ENCODE measurements around the gene P2RX3.
A peak's percentile ranks its signal among the peaks of the same experiment; 100 is the strongest.
"Not testable (repeated sequence)": the region's sequence is repeated elsewhere in the genome, so short reads cannot be mapped to it uniquely, and the experiment has no call there.

Gene P2RX3

GRCh38 chr11:57348636-57349313 lies 10.6 kb downstream of the P2RX3 start:
- DNase-seq (ENCODE audit: low read depth in 2 of 2): no peak

DNA sequence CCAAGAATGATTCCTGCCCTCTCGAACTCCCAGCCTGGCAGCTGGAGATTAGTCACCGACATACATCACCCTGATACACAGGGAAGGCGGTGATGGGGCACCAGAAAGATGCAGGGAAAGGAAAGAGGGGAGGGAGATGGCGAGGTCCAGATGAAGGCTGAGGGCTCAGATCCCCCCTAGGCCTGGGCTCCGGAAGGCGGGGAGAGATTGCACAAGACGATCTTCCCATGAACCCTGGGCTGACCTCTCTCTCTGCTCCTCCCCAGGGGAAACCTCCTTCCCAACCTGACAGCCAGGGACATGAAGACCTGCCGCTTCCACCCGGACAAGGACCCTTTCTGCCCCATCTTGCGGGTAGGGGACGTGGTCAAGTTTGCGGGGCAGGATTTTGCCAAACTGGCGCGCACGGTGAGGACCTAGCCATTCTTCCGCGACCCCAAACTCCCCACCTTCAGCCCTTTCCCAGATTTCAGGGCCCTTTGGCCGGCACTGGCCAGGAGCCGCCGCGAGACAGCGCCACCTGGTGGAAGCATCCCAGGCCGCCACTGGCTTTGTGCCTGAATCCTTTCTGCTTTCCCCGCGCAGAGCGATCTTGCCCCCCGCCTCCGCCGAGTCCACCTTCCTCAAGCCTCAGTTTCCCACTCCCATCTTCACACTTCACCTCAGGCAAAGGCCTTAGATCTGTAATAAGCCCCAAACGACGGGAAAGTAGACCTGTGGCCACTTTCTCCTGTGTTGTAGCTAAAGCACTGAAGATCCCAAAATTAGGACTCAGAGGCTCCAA lies 11.5 kb downstream of the P2RX3 start:
- peak; percentile 15 to 46 for DNase-seq (ENCODE audit: low read depth in 2 of 2)

DNA sequence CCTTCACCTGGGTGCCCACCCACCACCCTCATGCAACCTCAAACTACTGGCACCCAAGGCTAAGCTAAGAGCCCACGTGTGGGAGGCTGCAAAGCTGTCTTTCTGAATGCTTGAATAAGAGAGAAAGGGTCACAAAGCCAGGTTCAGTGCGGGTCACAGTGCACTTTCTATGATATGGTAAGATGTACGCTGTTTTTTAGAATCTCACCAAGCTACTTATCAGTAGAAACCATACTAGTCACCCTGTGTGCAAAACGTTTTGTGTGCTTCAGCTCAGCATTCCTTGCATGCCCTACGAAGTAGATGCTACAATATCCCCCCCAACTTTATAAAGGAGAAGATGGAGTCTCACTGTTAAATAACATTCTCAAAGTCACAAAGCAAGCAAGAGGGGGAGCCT lies 14.9 kb downstream of the P2RX3 start:
- DNase-seq (ENCODE audit: low read depth in 2 of 2): no peak

- no peak for DNase-seq (ENCODE audit: low read depth in 2 of 2)
These were observed 15.3 kb downstream of the P2RX3 start for GRCh38 chr11:57353446-57353845.

GRCh38 chr11:57353852-57354251 lies 15.7 kb downstream of the P2RX3 start:
- no peak for DNase-seq (ENCODE audit: low read depth in 2 of 2)

DNA sequence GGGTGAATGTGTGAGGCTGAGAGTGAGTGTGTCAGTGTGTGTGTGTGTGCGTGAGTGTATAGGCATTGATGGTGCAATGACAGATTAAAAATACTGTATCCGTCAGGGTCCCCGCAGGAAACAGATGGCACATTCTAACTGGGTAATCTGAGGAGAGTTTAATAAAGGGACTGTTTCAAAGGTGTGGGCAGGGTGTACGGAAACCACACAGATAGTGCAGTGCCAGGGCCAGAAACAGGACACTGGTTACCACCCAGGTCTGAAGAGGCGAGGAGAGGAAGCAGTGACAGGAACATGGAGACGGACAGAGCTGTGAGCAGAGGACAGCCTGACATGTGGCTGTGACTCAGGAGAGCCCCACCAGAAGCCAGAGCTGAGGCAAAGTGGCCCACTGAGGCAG lies 16.5 kb downstream of the P2RX3 start:
- DNase-seq (ENCODE audit: low read depth in 2 of 2): no peak

DNA sequence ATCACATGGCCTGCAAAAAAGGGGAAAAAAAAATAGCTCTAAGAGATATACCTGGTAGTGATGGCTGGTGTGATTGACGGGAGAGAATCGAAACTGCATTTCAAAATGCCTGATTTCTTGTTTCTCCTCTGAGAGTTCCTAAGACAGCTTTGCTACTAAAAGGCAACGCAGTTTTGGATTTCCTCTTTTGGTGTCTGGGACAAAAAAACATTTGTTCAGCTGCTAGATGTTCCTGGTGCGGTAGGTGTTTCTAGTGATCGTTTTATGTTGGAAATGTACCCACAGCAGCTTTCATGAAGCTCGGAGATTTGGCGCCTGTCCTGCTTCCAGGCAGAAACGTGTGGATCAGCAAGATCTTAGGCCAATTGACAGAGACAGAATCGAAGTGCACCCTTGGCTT lies 18.1 kb downstream of the P2RX3 start:
- DNase-seq (ENCODE audit: low read depth in 2 of 2): no peak

DNA sequence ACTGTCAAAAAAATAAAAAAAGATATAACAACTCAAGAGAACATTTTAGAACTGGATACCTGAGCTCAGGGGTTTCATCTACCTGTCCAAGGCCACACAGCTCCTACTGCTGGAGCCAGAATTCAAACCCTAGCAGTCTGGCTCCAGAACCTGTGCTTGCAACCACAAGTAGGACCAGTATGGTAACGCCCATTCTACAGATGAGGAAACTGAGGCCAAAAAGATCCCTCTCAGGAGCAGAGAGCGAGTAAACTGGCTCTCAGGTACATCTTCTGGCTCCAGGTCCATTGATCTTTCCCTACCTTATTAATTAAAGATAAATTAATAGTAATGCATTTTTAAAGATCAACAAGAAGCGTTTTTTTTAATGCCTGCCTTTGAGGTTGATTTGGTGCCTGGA lies 19.2 kb downstream of the P2RX3 start:
- DNase-seq (ENCODE audit: low read depth in 2 of 2): no peak

GRCh38 chr11:57357856-57358255 lies 19.7 kb downstream of the P2RX3 start:
- DNase-seq (ENCODE audit: low read depth in 2 of 2): no peak

GRCh38 chr11:57358543-57358961 lies 20.4 kb downstream of the P2RX3 start:
- DNase-seq (ENCODE audit: low read depth in 2 of 2): no peak

- DNase-seq (ENCODE audit: low read depth in 2 of 2): no peak
These were observed 20.8 kb downstream of the P2RX3 start for GRCh38 chr11:57358991-57359390.

DNA sequence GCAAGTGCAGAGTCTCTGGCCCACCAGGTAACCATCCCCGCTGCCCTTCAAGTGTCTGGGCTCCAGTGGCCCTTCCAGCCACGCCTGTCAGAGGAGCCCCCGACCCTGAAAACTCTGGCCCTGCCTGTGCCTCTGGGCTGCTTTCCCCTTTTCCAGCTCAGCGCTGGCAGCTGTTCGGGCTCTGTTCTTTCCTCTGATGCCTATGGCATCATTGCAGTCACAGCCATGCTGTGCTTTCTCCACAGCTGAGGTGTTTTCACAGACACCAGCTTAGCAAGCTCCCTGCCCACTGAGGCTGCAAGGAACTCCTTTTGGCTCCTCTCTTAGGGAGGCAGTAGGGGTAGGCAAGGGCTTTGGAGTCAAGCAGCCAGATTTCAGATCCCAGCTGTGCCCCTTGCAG lies 21.2 kb downstream of the P2RX3 start:
- DNase-seq (ENCODE audit: low read depth in 2 of 2): no peak

DNA sequence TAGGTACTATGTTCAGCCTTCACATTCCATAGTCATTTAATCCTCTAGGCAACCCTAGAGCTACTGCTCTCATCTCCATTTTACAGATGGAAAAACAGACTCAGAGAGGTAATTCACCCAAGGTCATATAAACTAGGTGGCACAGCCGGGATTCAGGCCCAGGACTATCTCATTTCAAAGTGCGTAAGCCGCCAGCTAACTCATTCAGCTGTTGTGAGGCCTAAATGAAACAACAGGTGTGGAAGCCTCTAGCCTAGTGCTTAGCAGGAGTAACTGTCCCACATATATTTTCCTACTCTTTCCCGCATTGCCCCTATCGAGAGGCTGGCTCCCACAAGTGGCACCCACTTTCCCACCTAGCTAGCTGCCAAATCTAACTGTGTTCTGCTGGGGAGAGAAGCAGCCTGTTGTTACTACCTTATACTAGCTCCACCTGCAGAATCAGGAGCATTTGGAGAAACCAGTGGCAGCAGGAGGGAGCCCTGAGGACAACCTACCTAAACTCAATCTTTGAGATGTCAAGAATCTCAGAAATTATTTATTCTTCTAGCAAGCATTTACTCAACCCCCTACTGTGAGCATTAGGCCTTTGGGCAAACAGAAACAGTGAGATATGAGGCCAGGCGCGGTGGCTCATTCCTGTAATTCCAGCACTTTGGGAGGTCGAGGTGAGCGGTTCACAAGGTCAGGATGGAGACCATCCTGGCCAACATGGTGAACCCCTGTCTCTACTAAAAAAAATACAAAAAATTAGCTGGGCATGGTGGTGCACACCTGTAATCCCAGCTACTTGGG lies 21.9 kb downstream of the P2RX3 start:
- DNase-seq (ENCODE audit: low read depth in 2 of 2): no peak

DNA sequence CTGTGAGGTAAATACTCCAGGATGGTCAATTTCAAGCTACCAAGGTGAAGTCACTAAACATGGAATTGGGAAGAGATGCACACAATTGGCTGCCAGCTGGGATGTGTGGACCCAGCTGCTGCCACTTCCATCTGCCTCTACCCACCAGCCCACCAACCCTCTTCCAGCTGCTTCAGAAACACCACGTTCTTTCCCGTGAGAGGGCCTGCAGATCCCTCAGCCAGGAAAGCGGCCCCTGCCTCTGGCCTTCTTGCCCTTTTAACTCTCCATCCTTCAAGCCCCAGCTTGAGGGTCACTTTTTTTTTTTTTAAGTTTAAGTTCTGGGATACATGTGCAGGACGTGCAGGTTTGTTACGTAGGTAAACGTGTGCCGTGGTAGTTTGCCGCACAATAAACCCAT lies 22.8 kb downstream of the P2RX3 start:
- no peak for DNase-seq (ENCODE audit: low read depth in 2 of 2)

DNA sequence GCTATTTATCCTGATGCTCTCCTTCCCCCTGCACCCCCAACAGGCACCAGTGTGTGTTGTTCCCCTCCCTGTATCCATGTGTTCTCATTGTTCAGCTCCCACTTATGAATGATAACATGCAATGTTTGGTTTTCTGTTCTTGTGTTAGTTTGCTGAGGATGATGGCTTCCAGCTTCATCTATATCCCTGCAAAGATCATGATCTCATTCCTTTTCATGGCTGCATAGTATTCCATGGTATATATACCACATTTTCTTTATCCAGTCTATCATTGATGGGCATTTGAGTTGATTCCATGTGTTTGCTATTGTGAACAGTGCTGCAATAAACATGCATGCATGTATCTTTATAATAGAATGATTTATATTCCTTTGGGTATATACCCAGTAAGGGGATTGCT lies 23.3 kb downstream of the P2RX3 start:
- not testable (repeated sequence) for DNase-seq (ENCODE audit: low read depth in 2 of 2)

DNA sequence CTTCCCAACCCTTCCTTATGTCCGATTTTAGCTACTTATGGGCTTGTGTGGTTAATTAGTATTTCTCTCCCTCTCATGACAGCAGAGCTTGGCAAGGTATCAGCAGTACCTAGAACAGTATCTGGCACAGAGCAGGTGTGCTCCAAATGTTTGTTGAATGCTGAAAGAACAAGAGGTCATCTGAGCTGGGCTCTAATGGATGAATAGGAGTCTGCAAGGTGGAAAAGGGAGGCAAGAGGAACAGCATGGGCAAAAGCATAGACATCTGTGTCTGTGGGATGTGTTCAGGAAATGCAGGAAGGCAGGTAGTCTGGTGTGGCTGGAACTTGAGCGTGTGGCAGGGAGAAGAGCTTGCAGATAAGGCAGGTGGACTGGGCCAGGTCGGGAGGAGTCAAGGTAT lies 23.8 kb downstream of the P2RX3 start:
- no peak for DNase-seq (ENCODE audit: low read depth in 2 of 2)

DNA sequence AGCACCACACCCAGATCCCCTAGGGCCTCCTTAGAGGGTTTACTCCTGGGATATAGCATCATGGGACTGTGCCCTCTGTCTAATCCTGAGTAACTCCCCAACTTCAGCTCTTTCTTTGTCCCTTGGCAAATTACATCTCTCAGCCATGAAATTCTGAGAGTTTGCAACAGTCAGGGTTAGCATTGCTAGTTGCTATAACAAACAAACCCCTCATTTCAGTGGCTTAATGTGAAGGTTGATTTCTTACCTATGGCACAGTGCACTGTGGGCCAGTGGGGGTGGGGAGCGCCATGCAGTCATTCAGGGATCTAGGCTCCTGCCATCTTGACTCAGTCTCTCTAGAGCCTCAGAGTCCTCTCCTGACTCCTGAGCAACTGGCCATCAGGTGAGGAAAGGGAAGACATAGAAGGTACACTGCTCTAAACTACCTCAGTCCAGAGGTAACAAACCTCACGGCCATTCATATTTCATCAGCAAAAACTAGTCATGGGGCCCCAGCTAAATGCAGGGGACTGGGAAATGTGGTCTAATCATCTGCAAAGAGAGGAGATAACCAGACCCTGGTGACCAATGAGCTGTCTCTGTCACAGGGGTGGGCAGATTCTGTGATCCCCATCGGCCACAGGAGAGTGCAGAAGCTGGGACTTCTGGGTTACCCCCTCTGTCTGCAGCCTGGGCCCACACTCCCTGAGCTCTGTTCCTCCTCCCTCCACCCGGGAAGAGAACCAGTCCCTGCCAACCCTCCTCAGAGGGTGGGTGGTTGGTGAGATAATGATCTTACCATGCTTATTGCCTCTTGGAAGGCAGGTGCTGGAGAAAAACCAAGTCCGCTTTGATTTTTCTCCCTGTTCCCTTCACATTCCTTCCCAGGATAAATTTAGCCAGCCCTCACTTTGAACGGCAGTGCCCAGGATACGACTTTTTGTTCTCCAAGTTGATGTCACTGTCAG lies 25.3 kb downstream of the P2RX3 start:
- no peak for DNase-seq (ENCODE audit: low read depth in 2 of 2)

- no peak for DNase-seq (ENCODE audit: low read depth in 2 of 2)
These were observed 26.9 kb downstream of the P2RX3 start for GRCh38 chr11:57364851-57365660.

DNA sequence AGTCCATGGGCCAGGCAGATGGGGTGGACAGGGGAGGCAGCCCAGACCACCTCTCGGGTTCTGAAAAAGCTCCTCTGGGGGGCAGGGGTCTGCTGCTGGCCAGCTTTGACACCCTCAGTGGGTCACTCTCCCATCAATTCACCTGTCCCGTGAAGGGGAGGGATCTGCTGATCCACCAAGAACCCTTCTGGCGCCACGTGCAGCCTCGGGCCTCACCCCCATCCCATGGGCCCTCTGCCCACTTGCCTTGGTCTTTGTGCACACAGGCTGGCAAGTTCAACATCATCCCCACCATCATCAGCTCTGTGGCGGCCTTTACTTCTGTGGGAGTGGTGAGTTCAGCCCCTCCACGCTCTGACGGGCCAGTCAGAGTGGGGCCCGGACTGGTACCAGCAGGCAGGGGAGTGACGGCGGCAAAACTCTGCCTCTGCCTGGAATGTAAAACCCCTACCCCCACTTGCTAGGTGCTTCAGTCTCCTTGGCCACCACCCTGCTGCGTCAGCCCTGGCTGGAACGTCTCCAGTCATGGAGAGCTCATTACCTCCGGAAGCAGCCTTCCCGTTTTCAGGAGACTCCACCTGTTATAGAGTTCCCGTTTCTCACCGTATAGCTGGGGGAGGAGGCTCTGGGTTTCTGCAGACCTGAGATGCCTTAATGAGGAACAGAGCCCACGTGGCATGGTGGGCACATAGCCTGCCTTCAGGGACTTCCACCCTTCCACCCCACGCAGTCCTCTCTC lies 30.1 kb downstream of the P2RX3 start:
- DNase-seq (ENCODE audit: low read depth in 2 of 2): no peak

- no peak for DNase-seq (ENCODE audit: low read depth in 2 of 2)
These were observed 30.7 kb downstream of the P2RX3 start for GRCh38 chr11:57368845-57369232.

Data from stimulated activated CD4-positive, alpha-beta T cell treated with anti-CD3 and anti-CD28 coated beads, Interleukin-1b, Interleukin-23, amount 100 ng/mL, for 1 hour (primary cell).